Endometrial microvascular endothelial cells (primary cell): Measurements from ENCODE around the gene THEM5. TPM values are rescaled to one million over a fixed set of nuclear protein-coding genes. Genes with fewer than 3 reads are reported as not detected.
"Not testable (repeated sequence)": the region's sequence is repeated elsewhere in the genome, so short reads cannot be mapped to it uniquely, and the experiment has no call there.

ENCODE experiments used
- in situ Hi-C: cut with HindIII; loops from 2 replicates; pipeline ENCODE4 v1.10.0; 2017; ENCODE audit warnings: low sequenced_read_pairs, low pct_unique_long_range_greater_than_20kb; ENCODE audit errors: inconsistent ontology term
- total RNA-seq: library from RNA; depleted of rRNA; stranded (reverse); fragments of >200 nt; gene quantifications from one replicate; pipeline ENCODE4 v1.2.3, GENCODE V29; 2015; ENCODE audit errors: inconsistent ontology term

THEM5 gene
- total RNA-seq, 1 donor from 2014 or later = not detected

- in situ Hi-C loops = no loop called here
These were observed 17.9 kb upstream of the THEM5 start for GRCh38 chr1:151871284-151872030.

DNA sequence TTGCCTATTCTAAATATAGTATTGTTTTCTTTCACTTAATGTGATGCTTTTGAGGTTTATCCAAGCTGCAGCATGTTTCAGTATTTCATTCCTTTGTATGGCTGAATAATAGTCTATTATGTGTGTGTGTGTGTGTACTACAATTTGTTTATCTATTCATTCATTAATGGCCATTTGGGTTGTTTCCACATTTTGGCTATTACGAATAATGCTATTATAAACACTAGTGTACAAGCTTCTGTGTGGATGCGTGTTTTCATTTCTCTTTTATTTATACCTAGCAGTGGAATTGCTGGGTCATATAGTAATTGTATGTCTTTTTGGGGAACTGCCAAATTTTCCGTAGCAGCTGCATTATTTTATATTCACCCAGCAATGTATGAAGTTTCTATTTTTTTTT lies 15.0 kb upstream of the THEM5 start:
- in situ Hi-C loops = no loop called here

- in situ Hi-C loops = no loop called here
These were observed 14.4 kb upstream of the THEM5 start for GRCh38 chr1:151867765-151868411.

- in situ Hi-C loops = no loop called here
These were observed 13.8 kb upstream of the THEM5 start for GRCh38 chr1:151867321-151867720.

GRCh38 chr1:151864411-151864810 lies 10.9 kb upstream of the THEM5 start:
- in situ Hi-C loops = no loop called here

DNA sequence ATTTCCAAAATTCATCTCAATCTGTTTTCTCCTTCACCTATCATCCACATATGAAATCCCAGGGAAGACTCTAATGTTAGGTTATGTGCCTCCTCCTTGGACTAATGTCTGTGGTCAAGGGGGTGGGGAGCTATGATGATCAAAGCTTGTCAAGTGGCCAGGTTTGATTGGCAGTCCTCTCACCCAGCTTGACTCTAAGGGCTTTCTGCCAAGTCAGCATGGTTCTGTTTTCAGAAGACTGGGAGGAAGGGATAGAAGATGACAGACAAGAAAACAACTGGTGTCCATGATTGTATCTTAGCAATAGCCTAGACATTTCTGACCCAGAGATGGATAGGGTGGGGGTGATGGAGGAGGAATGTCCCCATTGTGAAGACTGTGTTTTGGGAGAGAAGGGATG lies 9.1 kb upstream of the THEM5 start:
- in situ Hi-C loops = no loop called here

- in situ Hi-C loops = no loop called here
These were observed 7.1 kb upstream of the THEM5 start for GRCh38 chr1:151860504-151861187.

- in situ Hi-C loops = no loop called here
These were observed 6.4 kb upstream of the THEM5 start for GRCh38 chr1:151859891-151860293.

GRCh38 chr1:151858886-151859665 lies 5.6 kb upstream of the THEM5 start:
- in situ Hi-C loops = no loop called here

DNA sequence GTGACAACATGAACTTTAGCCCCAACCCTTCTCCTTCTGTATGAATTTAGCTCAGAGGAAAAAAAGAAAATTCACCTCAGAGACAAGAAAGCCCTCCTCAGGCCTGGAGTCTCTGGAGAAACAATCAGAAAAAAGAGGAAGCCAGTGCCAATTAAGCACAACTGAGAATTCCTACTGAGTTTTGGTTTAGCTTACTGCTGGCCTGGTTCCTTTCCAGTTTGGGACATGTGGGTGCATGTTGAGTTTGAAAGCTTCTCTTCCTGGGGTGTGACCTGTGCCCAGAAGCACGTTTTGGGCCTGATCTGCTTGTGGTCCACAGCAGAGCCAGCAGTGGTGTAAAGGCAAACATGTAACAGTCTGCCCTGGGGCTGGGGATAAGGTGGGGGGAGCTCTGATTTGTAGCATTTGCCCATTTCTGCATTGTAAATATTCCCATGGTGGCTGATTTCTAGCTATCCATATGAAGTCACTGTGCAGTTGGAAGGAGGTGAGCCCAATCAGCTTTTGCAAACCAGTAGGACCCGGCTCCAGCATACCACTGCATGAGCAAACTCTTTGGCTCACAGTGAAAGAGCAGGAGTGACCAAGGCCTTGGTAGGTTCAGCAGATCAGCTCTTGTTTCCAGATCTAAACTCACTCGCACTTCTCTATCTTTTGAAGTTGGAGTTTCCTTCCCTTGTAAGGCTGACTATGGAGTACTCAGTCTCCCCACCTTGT lies 4.7 kb upstream of the THEM5 start:
- in situ Hi-C loops = no loop called here

- in situ Hi-C loops = no loop called here
These were observed 2.4 kb upstream of the THEM5 start for GRCh38 chr1:151855933-151856332.

DNA sequence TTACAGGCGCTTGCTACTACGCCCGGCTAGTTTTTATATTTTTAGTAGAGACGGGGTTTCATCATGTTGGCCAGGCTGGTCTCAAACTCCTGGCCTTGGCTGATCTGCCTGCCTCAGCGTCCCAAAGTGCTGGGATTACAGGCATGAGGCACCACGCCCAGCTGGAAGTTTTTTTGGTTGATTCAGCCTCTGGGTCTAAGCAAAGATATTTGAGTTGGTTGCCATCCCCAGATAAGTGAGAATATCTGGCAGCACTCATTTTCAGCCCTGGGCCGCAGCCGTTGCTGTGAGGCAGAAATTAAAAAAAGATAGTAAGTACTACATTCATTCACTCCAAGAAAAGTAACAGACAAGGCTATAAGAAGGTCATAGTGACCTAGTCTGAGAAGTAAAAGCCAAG lies 2.0 kb upstream of the THEM5 start:
- in situ Hi-C loops = not testable (repeated sequence)

DNA sequence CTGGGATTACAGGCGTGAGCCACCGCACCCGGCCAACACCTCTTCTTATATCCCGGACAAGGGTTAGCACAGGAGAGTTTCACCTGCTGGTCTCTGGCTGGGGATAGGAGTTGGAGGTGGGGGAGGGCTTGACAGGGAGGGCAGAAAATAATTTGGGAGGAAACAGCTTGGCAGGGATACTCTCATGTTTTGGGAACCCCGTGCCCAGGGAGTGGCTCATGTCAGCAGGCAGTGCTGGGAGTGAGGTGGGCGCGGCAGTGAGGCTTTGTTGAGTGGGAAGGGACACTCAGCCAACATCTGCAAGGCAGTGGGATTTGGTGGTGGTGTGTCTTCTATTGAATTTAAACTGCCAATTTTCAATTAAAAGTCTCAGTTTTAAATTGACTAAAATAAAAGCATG lies 1.1 kb upstream of the THEM5 start:
- in situ Hi-C loops = no loop called here

DNA sequence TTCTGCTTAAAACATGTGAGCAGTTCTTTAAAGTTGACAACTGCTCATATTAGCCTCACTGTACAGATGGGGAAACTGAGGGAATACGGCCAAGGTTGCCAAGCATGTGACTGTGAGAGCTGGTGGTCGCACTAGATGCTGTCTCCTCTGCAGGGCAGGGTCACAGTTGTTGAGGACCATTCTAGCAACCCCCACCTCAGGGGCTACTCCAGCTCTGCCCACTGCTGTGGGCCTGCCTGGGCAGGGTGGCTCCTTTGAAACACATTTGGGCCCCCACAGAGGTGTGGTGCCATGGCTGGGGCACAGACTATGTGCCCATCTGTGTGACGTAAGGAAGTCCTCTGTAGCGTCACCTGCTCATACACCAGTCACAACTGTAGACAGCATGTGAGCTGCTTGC lies 779 bp downstream of the THEM5 start:
- in situ Hi-C loops = no loop called here

DNA sequence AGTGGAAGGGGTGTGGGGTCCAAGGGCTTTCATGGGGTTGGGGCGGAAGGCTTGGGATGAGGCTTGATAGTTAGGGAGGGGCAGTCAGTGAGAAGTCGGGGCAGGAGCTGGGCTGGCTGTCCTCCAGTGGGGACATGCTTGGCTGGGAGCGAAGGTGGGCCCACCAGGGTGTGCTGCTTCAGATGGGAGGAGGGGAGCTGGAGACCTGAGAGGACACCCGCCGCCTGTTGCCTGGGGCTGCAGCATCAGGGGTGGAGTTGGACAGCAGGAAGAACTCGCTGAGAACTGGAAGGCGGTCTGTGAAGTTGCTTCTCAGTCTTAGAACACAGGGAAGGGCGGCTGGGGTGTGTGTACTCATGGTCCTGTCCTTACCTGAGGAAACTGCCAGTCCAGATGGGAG lies 1.6 kb downstream of the THEM5 start:
- in situ Hi-C loops = no loop called here

GRCh38 chr1:151849871-151850270 lies 3.6 kb downstream of the THEM5 start:
- in situ Hi-C loops = loop anchor here (10.0 kb wide), 1 partner anchor 215 kb away; no protein-coding TSS in a partner anchor

DNA sequence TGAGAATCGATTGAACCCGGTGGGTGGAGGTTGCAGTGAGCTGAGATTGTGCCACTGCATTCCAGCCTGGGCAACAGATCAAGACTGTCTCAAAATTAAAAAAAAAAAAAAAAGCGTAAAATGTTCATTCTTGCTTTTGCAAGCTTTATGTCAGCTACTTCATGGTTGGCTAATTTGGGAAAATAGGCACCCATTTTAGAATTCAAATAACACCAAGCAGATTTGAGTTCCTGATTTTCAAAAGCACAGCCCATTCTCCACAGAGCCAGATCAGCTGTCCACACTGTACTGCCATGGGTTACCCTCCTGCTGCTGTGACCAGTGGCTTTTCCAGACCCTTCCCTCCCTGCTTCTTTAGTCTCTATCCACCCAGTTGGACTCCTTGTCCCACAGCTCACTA lies 4.4 kb downstream of the THEM5 start:
- in situ Hi-C loops = loop anchor here (10.0 kb wide), 1 partner anchor 214 kb away; no protein-coding TSS in a partner anchor

- in situ Hi-C loops = loop anchor here (10.0 kb wide), 1 partner anchor 213 kb away; no protein-coding TSS in a partner anchor
These were observed 5.5 kb downstream of the THEM5 start for GRCh38 chr1:151847867-151848596.
